HepG2 (cell line): ENCODE results near the gene GRAMD4.

Source experiments
- MAX ChIP-seq: IDR thresholded peaks from 2 replicates; pipeline ENCODE4 v1.6.1; 2012; ENCODE audit warnings: inconsistent platforms
- POLR2A ChIP-seq, 2 experiments: IDR thresholded peaks; 2 replicates each; pipeline ENCODE4 v1.6.1; 2011; ENCODE audit warnings: low read depth in 2 of 2, low read length in 2 of 2, mild to moderate bottlenecking in 1 of 2, moderate library complexity in 1 of 2; ENCODE audit not compliant: insufficient read depth in 1 of 2
- THAP11 ChIP-seq: IDR thresholded peaks from 2 replicates; pipeline ENCODE4 v1.6.1; 2016; ENCODE audit warnings: missing biosample characterization, missing genetic modification reagents

DNA sequence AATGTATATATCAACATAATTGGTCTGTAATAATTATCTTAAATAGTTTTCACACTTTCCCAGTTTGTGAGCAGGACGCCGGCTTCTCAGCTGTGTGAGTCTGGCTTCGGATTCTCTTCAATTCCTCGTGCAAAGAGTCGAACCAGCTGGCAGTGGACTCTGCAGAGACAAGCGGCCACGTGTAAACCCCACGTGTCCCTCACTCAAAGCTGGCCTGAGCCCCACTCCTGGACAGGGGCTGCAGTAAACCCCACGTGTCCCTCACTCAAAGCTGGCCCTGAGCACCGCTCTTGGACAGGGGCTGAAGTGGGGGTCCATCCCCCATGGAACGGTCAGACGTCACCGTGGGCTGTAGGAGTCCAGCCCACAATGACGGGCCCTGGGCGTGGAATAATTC lies 66.9 kb downstream of the GRAMD4 start:
- no peak for TF ChIP-seq THAP11 (CRISPR knock-in tag)
- no peak for TF ChIP-seq POLR2A (IDR thresholded peaks at IDR 0.05; ENCODE audit: insufficient read depth in 1 of 2, low read depth in 2 of 2, low read length in 2 of 2)
- TF ChIP-seq MAX = no peak
